Stimulated activated CD4-positive, alpha-beta T cell treated with anti-CD3 and anti-CD28 coated beads, Interleukin-15, amount 100 ng/mL, for 48 hours (primary cell): ENCODE data around the gene HPS1.
"Not testable (repeated sequence)": the region's sequence is repeated elsewhere in the genome, so short reads cannot be mapped to it uniquely, and the experiment has no call there.

Experiments used
- DNase-seq, 2 donors: peaks; one replicate each; pipeline ENCODE4 v3.0.0-alpha.2; 2020; ENCODE audit warnings: low read depth in 2 of 2

Gene HPS1

GRCh38 chr10:98389398-98389797, 57.3 kb downstream of the HPS1 start:
- DNase-seq = no peak

- no peak for DNase-seq
Measured at GRCh38 chr10:98388101-98388655, 58.6 kb downstream of the HPS1 start.

- DNase-seq = no peak
Measured at GRCh38 chr10:98384531-98385133, 62.1 kb downstream of the HPS1 start.

- DNase-seq = no peak
Measured at GRCh38 chr10:98383869-98384268, 62.9 kb downstream of the HPS1 start.

GRCh38 chr10:98383134-98383667, 63.5 kb downstream of the HPS1 start:
- DNase-seq = not testable (repeated sequence)

GRCh38 chr10:98382691-98383101, 64.0 kb downstream of the HPS1 start:
- DNase-seq = no peak

- no peak for DNase-seq
Measured at GRCh38 chr10:98380493-98381339, 66.0 kb downstream of the HPS1 start.

GRCh38 chr10:98378722-98379121, 68.0 kb downstream of the HPS1 start:
- no peak for DNase-seq

GRCh38 chr10:98377536-98377935, 69.2 kb downstream of the HPS1 start:
- no peak for DNase-seq

GRCh38 chr10:98377001-98377400, 69.7 kb downstream of the HPS1 start:
- DNase-seq = no peak

- DNase-seq = no peak
Measured at GRCh38 chr10:98376485-98376884, 70.2 kb downstream of the HPS1 start.

GRCh38 chr10:98374217-98374985, 72.3 kb downstream of the HPS1 start:
- no peak for DNase-seq

GRCh38 chr10:98373260-98374040, 73.3 kb downstream of the HPS1 start:
- no peak for DNase-seq

- no peak for DNase-seq
Measured at GRCh38 chr10:98370831-98371820, 75.6 kb downstream of the HPS1 start.

GRCh38 chr10:98369801-98370200, 76.9 kb downstream of the HPS1 start:
- no peak for DNase-seq

GRCh38 chr10:98368644-98369043, 78.1 kb downstream of the HPS1 start:
- DNase-seq = no peak

- no peak for DNase-seq
Measured at GRCh38 chr10:98367604-98368451, 78.9 kb downstream of the HPS1 start.
